GM12878 (cell line): ENCODE measurements around the gene CDC14A. TPM values are rescaled to one million over a fixed set of nuclear protein-coding genes. Genes with fewer than 3 reads are reported as not detected.

ENCODE experiments used
- BCL11A ChIP-seq: IDR thresholded peaks from 2 replicates; pipeline ENCODE4 v1.6.1; 2011; ENCODE audit warnings: low read depth, low read length
- CBFB ChIP-seq: IDR thresholded peaks from 2 replicates; pipeline ENCODE4 v1.6.1; 2016; ENCODE audit warnings: antibody characterized with exemption, low read depth
- FOS ChIP-seq: IDR thresholded peaks from 3 replicates; pipeline ENCODE4 v1.6.1; 2011; ENCODE audit warnings: borderline replicate concordance; ENCODE audit not compliant: insufficient read length; ENCODE audit errors: extremely low read depth
- HCFC1 ChIP-seq: fragments of 150-350 bp; IDR thresholded peaks from 2 replicates; pipeline ENCODE4 v1.6.1; 2014; ENCODE audit warnings: low read length
- JUNB ChIP-seq: IDR thresholded peaks from 2 replicates; pipeline ENCODE4 v1.6.1; 2016; ENCODE audit warnings: antibody characterized with exemption, mild to moderate bottlenecking
- NFXL1 ChIP-seq: fragments of 450-650 bp; IDR thresholded peaks from 2 replicates; pipeline ENCODE4 v1.6.1; 2017; ENCODE audit warnings: antibody characterized with exemption, mild to moderate bottlenecking, borderline replicate concordance
- SP1 ChIP-seq: IDR thresholded peaks from one replicate; pipeline ENCODE4 v1.6.1; 2011; ENCODE audit warnings: low read depth, low read length
- SREBF2 ChIP-seq: IDR thresholded peaks from 2 replicates; pipeline ENCODE4 v1.6.1; 2012; ENCODE audit warnings: mild to moderate bottlenecking, low read length
- SUPT20H ChIP-seq: IDR thresholded peaks from 2 replicates; pipeline ENCODE4 v1.6.1; 2011; ENCODE audit warnings: low read depth, mild to moderate bottlenecking, low read length, moderate library complexity, borderline replicate concordance; ENCODE audit not compliant: control insufficient read depth
- YY1 ChIP-seq: IDR thresholded peaks from 2 replicates; pipeline ENCODE4 v1.6.1; 2011; ENCODE audit warnings: low read depth, mild to moderate bottlenecking, low read length
- polyA plus RNA-seq, 11 experiments: library from polyadenylated mRNA; depleted of rRNA in 4 of 11; unstranded in 6 of 11; stranded (reverse) in 5 of 11; fragments of >200 nt; fragmentation: Nextera tagmentation in 4 of 11; fragmentation: Illumina TruSeq in 1 of 11; extraction: Ambion mirVana in 4 of 11; extraction: Trizol in 1 of 11; gene quantifications; 1 replicate in 1 of 11; 2 replicates in 10 of 11; pipeline versions ENCODE4 v1.2.1 to v1.2.3, GENCODE V29; 2011 to 2016; ENCODE audit warnings: inconsistent platforms in 2 of 11, missing spikeins in 2 of 11, low read depth in 1 of 11
- total RNA-seq, 4 experiments: library from RNA; depleted of rRNA in 3 of 4; stranded (reverse); fragments of >200 nt in 3 of 4; fragmentation: Illumina TruSeq in 1 of 4; extraction: Trizol in 1 of 4; gene quantifications; 2 replicates each; pipeline versions ENCODE4 v1.2.1 to v1.2.3, GENCODE V29; 2013 to 2021
- TF ChIP-seq, protein P1 (sequence below): fragments of 450-650 bp; IDR thresholded peaks from 2 replicates; pipeline ENCODE4 v1.6.1; 2018; ENCODE audit warnings: mild to moderate bottlenecking, low read depth, moderate library complexity; ENCODE audit not compliant: partially characterized antibody
- TF ChIP-seq, protein P2 (sequence below): fragments of 450-650 bp; IDR thresholded peaks from 2 replicates; pipeline ENCODE4 v1.6.1; 2017; ENCODE audit warnings: mild to moderate bottlenecking, moderate library complexity

Gene CDC14A
- total and polyA plus RNA-seq, 10 of the 15 experiments (the other 5 are each of a cell fraction or from before 2014, with no cell fraction given), result 1.5 to 7.1 (median 5.5) TPM

GRCh38 chr1:100438789-100439188, 86.5 kb downstream of the CDC14A start (continued):
- no peak for TF ChIP-seq CBFB
- no peak for TF ChIP-seq FOS
- no peak for TF ChIP-seq BCL11A
- no peak for TF ChIP-seq NFXL1
- TF ChIP-seq SUPT20H, result no peak
- no peak for TF ChIP-seq SREBF2
- TF ChIP-seq SP1, result no peak
- no peak for TF ChIP-seq YY1
- no peak for TF ChIP-seq HCFC1
- TF ChIP-seq, protein P1, sequence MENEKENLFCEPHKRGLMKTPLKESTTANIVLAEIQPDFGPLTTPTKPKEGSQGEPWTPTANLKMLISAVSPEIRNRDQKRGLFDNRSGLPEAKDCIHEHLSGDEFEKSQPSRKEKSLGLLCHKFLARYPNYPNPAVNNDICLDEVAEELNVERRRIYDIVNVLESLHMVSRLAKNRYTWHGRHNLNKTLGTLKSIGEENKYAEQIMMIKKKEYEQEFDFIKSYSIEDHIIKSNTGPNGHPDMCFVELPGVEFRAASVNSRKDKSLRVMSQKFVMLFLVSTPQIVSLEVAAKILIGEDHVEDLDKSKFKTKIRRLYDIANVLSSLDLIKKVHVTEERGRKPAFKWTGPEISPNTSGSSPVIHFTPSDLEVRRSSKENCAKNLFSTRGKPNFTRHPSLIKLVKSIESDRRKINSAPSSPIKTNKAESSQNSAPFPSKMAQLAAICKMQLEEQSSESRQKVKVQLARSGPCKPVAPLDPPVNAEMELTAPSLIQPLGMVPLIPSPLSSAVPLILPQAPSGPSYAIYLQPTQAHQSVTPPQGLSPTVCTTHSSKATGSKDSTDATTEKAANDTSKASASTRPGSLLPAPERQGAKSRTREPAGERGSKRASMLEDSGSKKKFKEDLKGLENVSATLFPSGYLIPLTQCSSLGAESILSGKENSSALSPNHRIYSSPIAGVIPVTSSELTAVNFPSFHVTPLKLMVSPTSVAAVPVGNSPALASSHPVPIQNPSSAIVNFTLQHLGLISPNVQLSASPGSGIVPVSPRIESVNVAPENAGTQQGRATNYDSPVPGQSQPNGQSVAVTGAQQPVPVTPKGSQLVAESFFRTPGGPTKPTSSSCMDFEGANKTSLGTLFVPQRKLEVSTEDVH, result no peak
- TF ChIP-seq JUNB, result no peak
- TF ChIP-seq, protein P2, sequence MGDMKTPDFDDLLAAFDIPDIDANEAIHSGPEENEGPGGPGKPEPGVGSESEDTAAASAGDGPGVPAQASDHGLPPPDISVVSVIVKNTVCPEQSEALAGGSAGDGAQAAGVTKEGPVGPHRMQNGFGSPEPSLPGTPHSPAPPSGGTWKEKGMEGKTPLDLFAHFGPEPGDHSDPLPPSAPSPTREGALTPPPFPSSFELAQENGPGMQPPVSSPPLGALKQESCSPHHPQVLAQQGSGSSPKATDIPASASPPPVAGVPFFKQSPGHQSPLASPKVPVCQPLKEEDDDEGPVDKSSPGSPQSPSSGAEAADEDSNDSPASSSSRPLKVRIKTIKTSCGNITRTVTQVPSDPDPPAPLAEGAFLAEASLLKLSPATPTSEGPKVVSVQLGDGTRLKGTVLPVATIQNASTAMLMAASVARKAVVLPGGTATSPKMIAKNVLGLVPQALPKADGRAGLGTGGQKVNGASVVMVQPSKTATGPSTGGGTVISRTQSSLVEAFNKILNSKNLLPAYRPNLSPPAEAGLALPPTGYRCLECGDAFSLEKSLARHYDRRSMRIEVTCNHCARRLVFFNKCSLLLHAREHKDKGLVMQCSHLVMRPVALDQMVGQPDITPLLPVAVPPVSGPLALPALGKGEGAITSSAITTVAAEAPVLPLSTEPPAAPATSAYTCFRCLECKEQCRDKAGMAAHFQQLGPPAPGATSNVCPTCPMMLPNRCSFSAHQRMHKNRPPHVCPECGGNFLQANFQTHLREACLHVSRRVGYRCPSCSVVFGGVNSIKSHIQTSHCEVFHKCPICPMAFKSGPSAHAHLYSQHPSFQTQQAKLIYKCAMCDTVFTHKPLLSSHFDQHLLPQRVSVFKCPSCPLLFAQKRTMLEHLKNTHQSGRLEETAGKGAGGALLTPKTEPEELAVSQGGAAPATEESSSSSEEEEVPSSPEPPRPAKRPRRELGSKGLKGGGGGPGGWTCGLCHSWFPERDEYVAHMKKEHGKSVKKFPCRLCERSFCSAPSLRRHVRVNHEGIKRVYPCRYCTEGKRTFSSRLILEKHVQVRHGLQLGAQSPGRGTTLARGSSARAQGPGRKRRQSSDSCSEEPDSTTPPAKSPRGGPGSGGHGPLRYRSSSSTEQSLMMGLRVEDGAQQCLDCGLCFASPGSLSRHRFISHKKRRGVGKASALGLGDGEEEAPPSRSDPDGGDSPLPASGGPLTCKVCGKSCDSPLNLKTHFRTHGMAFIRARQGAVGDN, result no peak
- TF ChIP-seq, all 136 proteins: peak for 0
